Anterior cingulate cortex (tissue), 58 donors: ENCODE results near the gene DYNC2LI1.
A peak's percentile ranks its signal among the peaks of the same experiment; 100 is the strongest.

Experiments
- DNase-seq, 58 donors: peaks; one replicate each; lab custom pipeline; 2025; lab: John Stamatoyannopoulos, UW

Gene DYNC2LI1

GRCh38 chr2:43810888-43811287, 37.0 kb downstream of the DYNC2LI1 start:
- no peak for DNase-seq

GRCh38 chr2:43812006-43812405, 38.2 kb downstream of the DYNC2LI1 start:
- DNase-seq, result no peak

- no peak for DNase-seq
These were observed 39.1 kb downstream of the DYNC2LI1 start for GRCh38 chr2:43812947-43813346.

- DNase-seq, result no peak
These were observed 40.9 kb downstream of the DYNC2LI1 start for GRCh38 chr2:43814711-43815110.

GRCh38 chr2:43818761-43819160, 44.9 kb downstream of the DYNC2LI1 start:
- DNase-seq, result no peak

GRCh38 chr2:43819491-43820163, 45.8 kb downstream of the DYNC2LI1 start:
- DNase-seq, result no peak

GRCh38 chr2:43822839-43823238, 49.0 kb downstream of the DYNC2LI1 start:
- no peak for DNase-seq

GRCh38 chr2:43823751-43824150, 49.9 kb downstream of the DYNC2LI1 start:
- DNase-seq, result no peak

- DNase-seq, result no peak
These were observed 50.7 kb downstream of the DYNC2LI1 start for GRCh38 chr2:43824512-43824911.

- no peak for DNase-seq
These were observed 51.2 kb downstream of the DYNC2LI1 start for GRCh38 chr2:43824951-43825493.

GRCh38 chr2:43825841-43826240, 52.0 kb downstream of the DYNC2LI1 start:
- DNase-seq, result no peak

- DNase-seq, result no peak
These were observed 52.7 kb downstream of the DYNC2LI1 start for GRCh38 chr2:43826305-43827250.

GRCh38 chr2:43831543-43832294, 57.9 kb downstream of the DYNC2LI1 start:
- peak in 6 of 58 donors; percentile 5 to 66 (median 29) for DNase-seq

GRCh38 chr2:43832457-43832856, 58.6 kb downstream of the DYNC2LI1 start:
- no peak for DNase-seq

GRCh38 chr2:43837033-43837432, 63.2 kb downstream of the DYNC2LI1 start:
- no peak for DNase-seq

GRCh38 chr2:43837831-43838559, 64.2 kb downstream of the DYNC2LI1 start:
- DNase-seq, result no peak

- no peak for DNase-seq
These were observed 64.9 kb downstream of the DYNC2LI1 start, which contains the start of the genes ABCG5 and ABCG8 for GRCh38 chr2:43838560-43839267. Gene ABCG5 (minus strand): TSS chr2:43838839. CDS start chr2:43838679, 160 bp downstream. Gene ABCG8 (plus strand): TSS chr2:43838971. CDS start chr2:43839054, 83 bp downstream.

GRCh38 chr2:43839776-43840564, 66.1 kb downstream of the DYNC2LI1 start:
- no peak for DNase-seq
